Testis (tissue), 3 donors: ENCODE results near the gene KIF4A. TPM values are rescaled to one million over a fixed set of nuclear protein-coding genes. Genes with fewer than 3 reads are reported as not detected.

ENCODE experiments used
- DNase-seq: peaks from one replicate; pipeline ENCODE4 v3.0.0-alpha.2; 2019
- H3K27ac ChIP-seq, 2 donors: fragments of 200-600 bp; sonication (generic); one replicate each; pipeline ENCODE4 v1.5.1; 2019
- H3K27me3 ChIP-seq: fragments of 200-600 bp; sonication (generic); one replicate; pipeline ENCODE4 v1.5.1; 2019
- H3K36me3 ChIP-seq: fragments of 200-600 bp; sonication (generic); one replicate; pipeline ENCODE4 v1.5.1; 2017; ENCODE audit warnings: low read depth; ENCODE audit errors: missing control alignments
- H3K4me1 ChIP-seq: fragments of 200-600 bp; sonication (generic); one replicate; pipeline ENCODE4 v1.5.1; 2019
- H3K4me3 ChIP-seq, 2 donors: fragments of 200-600 bp; sonication (generic); one replicate each; pipeline ENCODE4 v1.5.1; 2017 to 2019
- H3K9me3 ChIP-seq: fragments of 200-600 bp; sonication (generic); one replicate; pipeline ENCODE4 v1.5.1; 2017
- POLR2A ChIP-seq: fragments of 450-650 bp; IDR thresholded peaks from one replicate; pipeline ENCODE4 v1.6.1; 2017; ENCODE audit warnings: antibody characterized with exemption, mild to moderate bottlenecking, moderate library complexity
- WGBS, 2 donors: methylation state at CpG; one replicate each; pipeline ENCODE4 v1.1.5; 2018; 5-methylcytosine and 5-hydroxymethylcytosine counted together
- intact Hi-C: fragments of 100-400 bp; cut with DNase I; formaldehyde crosslinking; loops from one replicate; pipeline ENCODE4 v1.15.1; 2023; ENCODE audit warnings: low total_unique reads
- polyA plus RNA-seq: library from polyadenylated mRNA; stranded (reverse); fragments of 350-450 nt; fragmentation: Illumina TruSeq; extraction: RNeasy Lipid Tissue Mini Kit (QIAGEN cat#74804); gene quantifications from one replicate; pipeline ENCODE4 v1.2.3, GENCODE V29; 2014; ENCODE audit warnings: low read depth, low replicate concordance; ENCODE audit not compliant: insufficient read depth
- total RNA-seq, 2 donors: library from RNA; depleted of rRNA; stranded (reverse); fragments of >200 nt; gene quantifications; one replicate each; pipeline ENCODE4 v1.2.3, GENCODE V29; 2016
- TF ChIP-seq, protein P1 (sequence below), 3 experiments: fragments of 450-650 bp in 2 of 3; fragments of 200-600 bp in 1 of 3; sonication (generic) in 1 of 3; IDR thresholded peaks; one replicate each; pipeline ENCODE4 v1.5.1; 2016 to 2019; ENCODE audit warnings: antibody characterized with exemption in 3 of 3, mild to moderate bottlenecking in 2 of 3, moderate library complexity in 1 of 3

KIF4A gene
- total and polyA plus RNA-seq, 3 donors from 2014 or later = 2.0 to 3.6 (median 2.4) TPM

GRCh38 chrX:70244881-70245280 is 45.0 kb upstream of the KIF4A start:
- H3K4me1 ChIP-seq = no peaks in the 10 kb centered on the region
- TF ChIP-seq, protein P1, sequence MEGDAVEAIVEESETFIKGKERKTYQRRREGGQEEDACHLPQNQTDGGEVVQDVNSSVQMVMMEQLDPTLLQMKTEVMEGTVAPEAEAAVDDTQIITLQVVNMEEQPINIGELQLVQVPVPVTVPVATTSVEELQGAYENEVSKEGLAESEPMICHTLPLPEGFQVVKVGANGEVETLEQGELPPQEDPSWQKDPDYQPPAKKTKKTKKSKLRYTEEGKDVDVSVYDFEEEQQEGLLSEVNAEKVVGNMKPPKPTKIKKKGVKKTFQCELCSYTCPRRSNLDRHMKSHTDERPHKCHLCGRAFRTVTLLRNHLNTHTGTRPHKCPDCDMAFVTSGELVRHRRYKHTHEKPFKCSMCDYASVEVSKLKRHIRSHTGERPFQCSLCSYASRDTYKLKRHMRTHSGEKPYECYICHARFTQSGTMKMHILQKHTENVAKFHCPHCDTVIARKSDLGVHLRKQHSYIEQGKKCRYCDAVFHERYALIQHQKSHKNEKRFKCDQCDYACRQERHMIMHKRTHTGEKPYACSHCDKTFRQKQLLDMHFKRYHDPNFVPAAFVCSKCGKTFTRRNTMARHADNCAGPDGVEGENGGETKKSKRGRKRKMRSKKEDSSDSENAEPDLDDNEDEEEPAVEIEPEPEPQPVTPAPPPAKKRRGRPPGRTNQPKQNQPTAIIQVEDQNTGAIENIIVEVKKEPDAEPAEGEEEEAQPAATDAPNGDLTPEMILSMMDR (IDR thresholded peaks at IDR 0.05) = no peak
- no peak for TF ChIP-seq POLR2A
- no peak overlapping the region for H3K4me3 ChIP-seq
- no peak for DNase-seq
- intact Hi-C loops = no loop called here
- H3K27me3 ChIP-seq = no peaks in the 10 kb centered on the region
- H3K9me3 ChIP-seq = no peaks in the 10 kb centered on the region
- 62 to 72% methylated on average over 6 of the region's 6 CpGs for WGBS, 2 donors
- H3K36me3 ChIP-seq = no peaks in the 10 kb centered on the region
- H3K27ac ChIP-seq = no peak overlapping the region

DNA sequence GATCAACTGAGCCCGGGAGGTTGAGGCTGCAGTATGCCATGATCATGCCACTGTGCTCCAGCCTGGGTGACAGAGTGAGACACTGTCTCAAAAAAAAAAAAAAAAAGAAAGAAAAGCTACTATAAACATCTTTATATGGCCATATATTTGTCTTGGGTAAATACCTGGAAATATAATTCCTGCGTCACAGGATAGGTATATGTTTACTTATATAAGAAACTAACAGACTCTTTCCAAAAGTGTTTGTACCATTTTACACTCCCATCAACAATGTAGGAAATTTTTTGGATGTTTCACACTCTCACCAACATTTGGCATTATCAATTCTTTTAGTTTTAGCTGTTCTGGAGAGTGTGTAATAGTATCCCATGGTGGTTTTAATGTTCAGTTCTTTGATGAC is 42.7 kb upstream of the KIF4A start:
- no peak for TF ChIP-seq POLR2A
- TF ChIP-seq, protein P1 (IDR thresholded peaks at IDR 0.05) = no peak
- Histone ChIP-seq H3K9me3 (no peaks in the 10 kb centered on the region), H3K27me3 (no peaks in the 10 kb centered on the region)

GRCh38 chrX:70252491-70252890 is 37.4 kb upstream of the KIF4A start:
- Histone ChIP-seq H3K27me3 (no peaks in the 10 kb centered on the region), H3K4me1 (no peaks in the 10 kb centered on the region), H3K27ac (no peak overlapping the region), H3K4me3 (no peak overlapping the region), H3K36me3 (no peaks in the 10 kb centered on the region), H3K9me3 (no peaks in the 10 kb centered on the region)
- DNase-seq = no peak
- 78 to 84% methylated on average over 2 of the region's 2 CpGs for WGBS, 2 donors
- TF ChIP-seq POLR2A = no peak
- TF ChIP-seq, protein P1 (IDR thresholded peaks at IDR 0.05) = no peak
- intact Hi-C loops = no loop called here

More for the DNA sequence above, 42.7 kb upstream of the KIF4A start:
- WGBS, 2 donors = 91 to 100% methylated on average over 1 to 2 of the region's 2 CpGs
- Histone ChIP-seq H3K4me1 (no peaks in the 10 kb centered on the region), H3K36me3 (no peaks in the 10 kb centered on the region), H3K4me3 (no peak overlapping the region), H3K27ac (no peak overlapping the region)
- intact Hi-C loops = no loop called here
- DNase-seq = no peak

DNA sequence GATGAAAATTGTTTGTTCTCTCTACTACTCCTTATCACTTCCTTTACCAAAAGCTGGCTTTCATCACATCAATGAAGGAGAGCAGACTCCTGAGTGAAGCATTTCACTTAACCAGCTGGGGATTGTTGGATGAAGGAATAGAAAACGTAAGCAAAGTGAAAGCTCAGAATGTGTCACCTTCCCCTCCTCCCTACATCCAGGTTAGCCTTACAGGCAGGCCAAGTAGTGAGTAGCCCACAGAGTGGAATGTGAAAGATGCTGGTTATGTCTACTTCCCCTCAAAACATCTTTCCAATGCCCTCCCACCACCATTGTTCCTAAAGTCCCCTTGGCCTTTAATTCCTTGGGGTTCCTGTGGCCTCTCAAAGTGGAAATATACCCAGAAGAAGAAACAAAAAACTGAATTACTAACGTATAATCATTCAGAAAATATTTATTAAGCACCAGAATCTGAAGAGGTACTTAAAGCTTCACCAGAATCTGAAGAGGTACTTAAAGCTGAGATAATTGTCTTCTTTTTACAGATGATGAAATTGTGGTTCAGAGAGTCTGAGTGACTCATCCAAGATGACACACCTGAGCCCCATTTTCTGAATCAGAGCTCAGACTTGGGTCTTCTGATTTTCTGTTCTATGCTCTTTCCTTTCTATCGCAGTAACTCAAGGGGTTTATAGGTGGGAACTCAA is 36.4 kb upstream of the KIF4A start:
- 93 to 100% methylated on average over 3 of the region's 3 CpGs for WGBS, 2 donors
- DNase-seq = no peak
- no peak for TF ChIP-seq POLR2A
- TF ChIP-seq, protein P1 (IDR thresholded peaks at IDR 0.05) = no peak
- intact Hi-C loops = no loop called here
- no peak overlapping the region for H3K27ac ChIP-seq
- no peaks in the 10 kb centered on the region for H3K36me3 ChIP-seq
- no peaks in the 10 kb centered on the region for H3K4me1 ChIP-seq
- H3K9me3 ChIP-seq = no peaks in the 10 kb centered on the region
- H3K27me3 ChIP-seq = no peaks in the 10 kb centered on the region
- no peak overlapping the region for H3K4me3 ChIP-seq

DNA sequence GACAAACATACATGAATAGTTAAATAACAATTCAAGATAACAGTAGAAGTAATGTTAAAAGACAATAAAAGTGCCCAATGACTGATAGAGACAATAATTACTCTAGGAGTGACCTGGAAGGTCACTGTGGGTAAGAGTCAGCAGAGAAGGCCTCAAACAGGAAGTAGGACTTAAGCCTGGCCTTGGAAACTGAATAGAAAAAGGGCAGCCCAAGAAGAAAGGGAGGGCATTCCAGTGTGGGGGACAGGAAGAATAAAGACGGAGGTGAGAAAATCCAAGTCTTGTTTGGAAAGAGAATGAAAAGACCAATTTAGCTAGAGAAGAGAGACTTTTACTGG is 35.9 kb upstream of the KIF4A start:
- intact Hi-C loops = no loop called here
- Histone ChIP-seq H3K27me3 (no peaks in the 10 kb centered on the region), H3K36me3 (no peaks in the 10 kb centered on the region), H3K27ac (no peak overlapping the region), H3K9me3 (no peaks in the 10 kb centered on the region), H3K4me3 (no peak overlapping the region), H3K4me1 (no peaks in the 10 kb centered on the region)
- no peak for DNase-seq
- WGBS, 2 donors = 79 to 80% methylated on average over 1 of the region's 1 CpG
- TF ChIP-seq, protein P1 (IDR thresholded peaks at IDR 0.05) = no peak
- no peak for TF ChIP-seq POLR2A
